COLO668 (cell line): Measurements from ENCODE around the gene EIF3D.

Source experiments
- DNase-seq: peaks from one replicate; lab custom pipeline; 2025; ENCODE audit not compliant: unreplicated experiment; lab: John Stamatoyannopoulos, UW

EIF3D gene

GRCh38 chr22:36528795-36529751 is at the start of gene EIF3D:
TSS of gene EIF3D (minus strand) at chr22:36529166. CDS start at chr22:36526121, 3,045 bp downstream.
- DNase-seq, result peak; percentile 99

GRCh38 chr22:36578619-36579018 is 49.7 kb upstream of the EIF3D start:
- DNase-seq, result no peak

GRCh38 chr22:36577019-36577418 is 48.1 kb upstream of the EIF3D start:
- DNase-seq, result no peak

- DNase-seq, result no peak
Observed at GRCh38 chr22:36574728-36575127, 45.8 kb upstream of the EIF3D start.

- DNase-seq, result no peak
Observed at GRCh38 chr22:36573815-36574363, 44.9 kb upstream of the EIF3D start.

- no peak for DNase-seq
Observed at GRCh38 chr22:36571991-36572390, 43.0 kb upstream of the EIF3D start.

- DNase-seq, result peak; percentile 31
Observed at GRCh38 chr22:36569999-36570398, 41.0 kb upstream of the EIF3D start.

- no peak for DNase-seq
Observed at GRCh38 chr22:36568846-36569245, 39.9 kb upstream of the EIF3D start.

- no peak for DNase-seq
Observed at GRCh38 chr22:36566720-36567119, 37.8 kb upstream of the EIF3D start.

GRCh38 chr22:36565686-36566085 is 36.7 kb upstream of the EIF3D start:
- no peak for DNase-seq

- DNase-seq, result no peak
Observed at GRCh38 chr22:36565159-36565507, 36.2 kb upstream of the EIF3D start.

GRCh38 chr22:36564422-36565158 is 35.6 kb upstream of the EIF3D start:
- DNase-seq, result no peak

- no peak for DNase-seq
Observed at GRCh38 chr22:36563898-36564297, 34.9 kb upstream of the EIF3D start.

GRCh38 chr22:36563444-36563843 is 34.5 kb upstream of the EIF3D start:
- DNase-seq, result no peak

GRCh38 chr22:36563001-36563400 is 34.0 kb upstream of the EIF3D start:
- no peak for DNase-seq

- DNase-seq, result no peak
Observed at GRCh38 chr22:36562261-36562835, 33.4 kb upstream of the EIF3D start.

- DNase-seq, result no peak
Observed at GRCh38 chr22:36561291-36561811, 32.4 kb upstream of the EIF3D start.

- no peak for DNase-seq
Observed at GRCh38 chr22:36560001-36560400, 31.0 kb upstream of the EIF3D start.

- DNase-seq, result no peak
Observed at GRCh38 chr22:36554098-36554497, 25.1 kb upstream of the EIF3D start.

GRCh38 chr22:36552289-36552688 is 23.3 kb upstream of the EIF3D start:
- DNase-seq, result no peak
